NCI-H2171 treated with DMSO at 0.1 percent for 48 hours (cell line): ENCODE measurements around the gene CDC42BPB.

Experiments used
- DNase-seq: peaks from one replicate; lab custom pipeline; 2025; lab: John Stamatoyannopoulos, UW

Gene CDC42BPB

DNA sequence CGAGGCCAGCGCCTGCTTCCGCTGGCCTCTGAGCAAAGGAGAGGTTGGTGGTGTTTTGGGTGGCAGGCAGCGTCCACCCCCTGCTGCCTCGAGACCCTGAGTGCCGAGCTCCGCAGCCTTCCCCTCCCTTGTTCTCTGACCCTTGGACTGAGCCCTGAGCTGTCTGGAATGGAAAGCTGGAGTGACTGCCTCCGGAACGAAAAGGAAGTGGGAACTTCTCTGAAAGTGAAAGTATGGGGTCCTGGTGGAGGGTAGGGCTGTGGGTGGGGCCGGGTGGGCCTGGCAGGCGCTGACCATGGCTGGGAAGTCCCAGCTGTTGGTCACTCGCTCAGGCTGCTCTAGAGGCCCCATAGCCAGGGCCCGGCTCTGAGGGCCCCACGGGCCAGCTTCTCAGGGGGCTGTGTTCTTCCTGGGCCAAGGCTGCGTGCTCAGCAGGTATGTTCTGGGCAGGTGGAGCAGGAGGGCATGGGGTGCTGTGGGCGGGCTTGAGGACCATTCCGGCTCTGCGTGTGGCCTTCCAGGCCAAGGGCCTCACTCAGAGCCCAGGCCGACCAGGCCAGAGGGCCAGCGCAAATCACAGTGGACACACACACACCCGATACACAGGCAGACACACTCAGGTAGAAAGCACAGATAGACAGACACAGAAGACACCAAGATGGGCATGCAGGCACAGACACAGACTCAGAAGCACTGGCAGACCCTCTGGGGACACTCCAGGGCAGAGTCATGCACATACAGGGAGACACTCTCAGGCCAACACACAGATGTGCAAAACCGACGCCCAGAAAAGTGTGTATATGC, 37.3 kb upstream of the CDC42BPB start, which contains the start of gene EXOC3L4:
TSS of gene EXOC3L4 (plus strand) at position 320 of the 804 bp plus-strand sequence. CDS start 5,495 bp downstream, outside the sequence.
- DNase-seq, result no peak

DNA sequence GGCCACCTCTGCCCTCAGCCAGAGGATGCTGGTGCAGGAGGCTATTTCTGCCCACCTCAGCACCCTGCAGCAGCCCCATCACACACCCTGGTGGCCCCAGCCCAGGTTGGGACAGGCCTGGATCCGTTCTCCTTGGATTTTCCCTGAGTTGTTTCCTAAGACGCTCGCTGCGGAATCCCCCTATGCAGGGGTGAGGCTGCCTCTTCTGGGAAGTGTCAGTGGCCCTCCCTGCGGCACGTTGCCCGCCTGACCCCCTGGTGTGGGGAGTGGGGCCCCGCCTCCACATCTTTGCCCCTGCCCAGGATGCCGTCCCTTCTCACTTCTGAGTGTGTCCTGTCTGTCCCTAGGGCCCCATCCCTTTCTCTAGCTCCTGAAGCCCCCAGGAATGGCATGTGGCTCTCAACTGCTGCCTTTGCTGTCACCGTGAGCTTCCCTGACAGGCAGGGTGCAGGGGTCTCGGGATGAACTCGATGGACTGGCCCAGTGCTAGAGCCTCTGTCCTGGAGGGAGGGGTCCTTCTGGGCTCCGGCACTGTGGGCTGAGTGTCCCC, 36.6 kb upstream of the CDC42BPB start:
- DNase-seq, result no peak

GRCh38 chr14:103091883-103092222, 34.5 kb upstream of the CDC42BPB start:
- DNase-seq, result no peak

- DNase-seq, result peak; percentile 50
Observed at GRCh38 chr14:103091041-103091882, 33.9 kb upstream of the CDC42BPB start.

DNA sequence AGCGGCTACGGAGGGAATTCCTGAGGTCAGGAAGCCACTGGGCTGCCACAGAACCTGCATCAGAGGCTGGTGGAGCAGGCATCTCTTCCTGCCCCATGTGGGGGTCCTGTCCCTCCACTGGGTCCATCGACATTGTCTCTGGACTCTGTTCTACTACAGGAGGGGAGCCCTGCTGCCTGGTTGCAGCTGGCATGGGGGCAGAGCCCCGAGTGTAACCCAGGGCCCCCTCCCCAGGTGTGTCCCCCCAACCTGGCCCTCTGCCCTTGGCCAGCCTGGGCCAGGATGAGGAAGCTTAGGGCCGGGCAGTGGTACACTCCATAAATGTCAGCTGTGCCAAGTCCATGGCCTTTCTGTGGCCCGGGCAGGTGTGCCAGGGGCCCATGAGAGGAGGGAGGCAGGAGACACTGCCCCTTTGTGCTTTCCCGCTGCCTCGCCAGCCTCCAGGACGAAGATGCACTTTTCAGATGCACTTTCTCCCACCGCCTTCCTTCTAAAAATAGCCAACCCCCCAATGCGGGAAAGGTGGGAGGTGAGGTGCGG, 33.2 kb upstream of the CDC42BPB start:
- DNase-seq, result no peak

- no peak for DNase-seq
Observed at GRCh38 chr14:103089386-103090335, 32.3 kb upstream of the CDC42BPB start.

GRCh38 chr14:103088921-103089320, 31.6 kb upstream of the CDC42BPB start:
- DNase-seq, result no peak

- no peak for DNase-seq
Observed at GRCh38 chr14:103087343-103087835, 30.0 kb upstream of the CDC42BPB start.

DNA sequence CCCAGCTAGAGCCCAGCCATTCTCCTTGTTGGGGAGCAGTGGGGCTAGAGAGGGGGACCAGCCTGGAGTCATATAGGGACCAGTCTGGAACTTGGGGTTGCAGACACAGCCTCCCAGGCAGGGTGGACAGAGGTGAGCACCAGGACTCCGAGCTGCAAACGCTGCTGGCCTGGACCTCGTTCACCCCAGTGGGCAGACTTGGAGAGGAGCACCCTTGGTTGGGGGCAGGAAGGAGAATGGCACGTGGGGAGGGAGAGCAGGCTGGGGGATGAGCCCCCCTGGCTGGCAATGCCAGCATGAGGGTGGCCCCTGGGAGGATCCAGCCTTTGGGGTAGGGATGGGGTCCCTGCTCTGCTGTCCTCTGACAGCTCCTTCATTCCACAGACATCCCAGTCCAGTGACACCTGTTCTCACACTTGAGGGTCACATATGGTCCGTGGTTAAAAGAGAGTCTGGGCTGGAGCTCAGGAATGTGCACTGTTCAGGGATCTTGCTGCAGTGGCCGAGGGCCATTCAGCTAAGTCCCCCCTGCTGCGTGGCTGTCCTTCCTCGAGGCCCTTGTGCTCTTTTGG, 29.5 kb upstream of the CDC42BPB start:
- no peak for DNase-seq

DNA sequence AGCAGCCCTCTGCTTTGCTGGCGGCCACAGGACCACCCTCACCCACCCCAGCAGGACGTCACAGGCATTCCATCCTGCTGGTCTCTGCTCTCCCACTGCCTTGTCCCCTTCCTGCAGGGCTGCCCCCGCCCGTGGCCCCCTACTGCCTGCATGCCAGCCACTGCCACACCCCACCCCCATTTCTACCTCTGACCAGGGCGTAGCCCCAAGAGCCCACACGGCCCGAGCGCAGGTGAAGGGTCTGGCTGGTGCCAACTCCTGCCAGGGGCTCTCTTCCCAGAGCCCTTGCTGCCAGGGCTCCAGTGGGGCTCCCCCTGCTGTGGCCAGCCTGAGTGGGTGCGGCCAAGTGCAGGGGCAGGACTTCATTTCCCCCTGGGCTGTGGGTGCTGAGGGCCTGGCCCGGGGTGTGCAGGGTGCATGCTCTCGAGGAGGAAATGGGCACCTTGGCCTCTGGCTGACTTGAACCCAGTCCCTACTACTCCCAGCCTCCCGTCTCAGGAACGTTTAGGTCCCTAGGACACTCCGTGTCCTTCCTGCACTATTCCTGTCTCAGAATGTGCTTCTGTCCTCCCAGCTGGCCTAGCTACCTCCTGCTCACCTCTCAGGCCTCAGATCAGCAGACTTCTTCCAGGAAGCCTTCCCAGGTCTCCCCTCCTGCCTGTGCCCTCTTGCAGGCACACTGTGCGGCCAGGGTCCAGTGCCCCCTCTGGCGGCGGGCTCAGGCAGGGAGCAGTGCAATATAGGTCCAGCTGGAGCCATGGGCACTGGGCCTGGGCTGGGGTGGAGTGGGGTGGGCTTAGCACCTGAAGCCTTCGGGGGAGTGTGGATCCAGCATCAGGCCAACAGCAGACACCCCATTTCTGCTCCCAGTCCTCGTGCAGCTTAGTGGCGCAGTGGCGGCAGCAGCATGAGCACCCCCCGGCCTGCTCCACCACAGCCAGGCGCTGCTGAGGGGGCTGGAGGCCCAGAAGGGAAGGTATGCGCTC, 28.1 kb upstream of the CDC42BPB start:
- no peak for DNase-seq

- DNase-seq, result no peak
Observed at GRCh38 chr14:103084021-103084919, 26.9 kb upstream of the CDC42BPB start, which contains the start of gene LBHD2. Gene LBHD2, plus strand, starts transcription at chr14:103084210. Its CDS starts 1,803 bp downstream, at chr14:103086013.

- DNase-seq, result no peak
Observed at GRCh38 chr14:103081951-103082350, 24.6 kb upstream of the CDC42BPB start.

- DNase-seq, result no peak
Observed at GRCh38 chr14:103078860-103079587, 21.7 kb upstream of the CDC42BPB start.

DNA sequence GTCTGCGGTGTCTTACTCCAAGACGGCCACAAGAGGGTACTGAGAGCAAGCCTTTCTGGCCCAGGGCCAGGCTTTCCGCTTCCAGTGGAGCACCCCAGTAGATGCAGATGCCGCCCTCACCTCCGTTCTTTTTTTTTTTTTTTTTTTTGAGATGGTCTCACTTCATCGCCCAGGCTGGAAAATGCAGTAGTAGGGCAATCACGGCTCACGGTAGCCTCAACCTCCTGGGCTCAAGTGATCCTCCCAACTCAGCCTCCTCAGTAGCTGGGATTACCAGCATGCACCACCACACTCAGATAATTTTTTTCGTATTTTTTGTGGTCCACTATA, 21.0 kb upstream of the CDC42BPB start:
- peak; percentile 93 for DNase-seq

GRCh38 chr14:103074729-103075367, 17.5 kb upstream of the CDC42BPB start:
- no peak for DNase-seq

DNA sequence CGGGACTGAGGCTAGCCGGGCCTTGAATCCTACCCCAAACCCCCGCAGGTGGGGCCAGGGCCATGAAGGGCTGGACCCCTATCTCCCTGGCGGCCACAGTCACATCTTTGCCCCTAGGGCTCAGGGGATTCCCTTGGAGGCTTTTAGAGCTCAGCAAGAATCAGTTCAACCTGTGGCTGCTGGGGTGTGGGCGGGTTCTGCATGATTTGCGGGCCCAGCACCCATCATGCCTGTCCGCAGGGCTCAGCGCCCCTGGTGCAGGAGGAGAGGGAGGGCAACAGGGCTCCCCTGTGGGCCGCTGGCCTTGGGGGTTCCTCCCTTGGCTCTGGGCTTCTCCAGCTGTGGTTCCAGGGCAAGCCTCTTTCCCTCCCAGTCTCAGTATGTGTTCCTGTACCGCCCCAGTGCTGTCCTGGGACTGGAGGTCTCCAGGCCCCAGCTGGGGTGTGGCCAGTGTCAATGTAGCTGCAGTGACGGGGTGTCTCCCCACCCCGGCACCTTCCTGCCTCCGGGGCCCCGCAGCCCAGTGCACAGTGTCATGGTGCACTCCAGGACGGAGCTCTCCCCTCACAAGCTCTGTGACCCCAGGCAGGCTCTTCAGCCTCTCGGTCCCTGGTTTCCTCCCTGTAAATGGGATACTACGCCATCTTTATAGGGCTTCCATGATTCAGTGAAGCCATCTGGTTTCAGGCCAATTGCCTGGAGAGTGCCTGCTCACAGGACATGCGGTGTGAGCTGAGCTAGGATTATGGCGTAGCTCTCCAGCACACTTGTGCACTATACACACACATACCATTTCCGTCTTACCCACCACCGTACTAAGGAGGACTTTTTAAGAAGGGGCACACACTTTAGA, 16.8 kb upstream of the CDC42BPB start:
- DNase-seq, result no peak
